ENCODE data around the gene NOXRED1.

DNA sequence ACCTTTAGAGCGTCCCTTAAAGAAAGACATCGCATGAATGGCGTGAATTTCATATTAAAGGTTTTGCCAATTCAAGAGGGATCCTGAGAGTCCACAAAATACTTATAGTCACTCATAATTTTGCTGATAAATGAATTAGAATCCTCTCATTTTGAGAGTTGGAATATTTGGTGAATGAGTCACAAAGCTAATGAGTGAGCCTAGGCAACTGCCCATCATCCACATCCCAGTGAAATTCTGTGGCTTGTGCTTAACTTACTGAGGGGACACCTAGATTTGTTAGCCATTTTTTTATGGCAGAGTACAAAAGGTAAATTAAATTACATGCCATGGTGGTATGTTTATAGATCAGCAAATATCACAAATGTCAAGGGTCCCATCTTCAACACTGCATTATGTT is 12.7 kb upstream of the NOXRED1 start:
- TF ChIP-seq, protein P1, sequence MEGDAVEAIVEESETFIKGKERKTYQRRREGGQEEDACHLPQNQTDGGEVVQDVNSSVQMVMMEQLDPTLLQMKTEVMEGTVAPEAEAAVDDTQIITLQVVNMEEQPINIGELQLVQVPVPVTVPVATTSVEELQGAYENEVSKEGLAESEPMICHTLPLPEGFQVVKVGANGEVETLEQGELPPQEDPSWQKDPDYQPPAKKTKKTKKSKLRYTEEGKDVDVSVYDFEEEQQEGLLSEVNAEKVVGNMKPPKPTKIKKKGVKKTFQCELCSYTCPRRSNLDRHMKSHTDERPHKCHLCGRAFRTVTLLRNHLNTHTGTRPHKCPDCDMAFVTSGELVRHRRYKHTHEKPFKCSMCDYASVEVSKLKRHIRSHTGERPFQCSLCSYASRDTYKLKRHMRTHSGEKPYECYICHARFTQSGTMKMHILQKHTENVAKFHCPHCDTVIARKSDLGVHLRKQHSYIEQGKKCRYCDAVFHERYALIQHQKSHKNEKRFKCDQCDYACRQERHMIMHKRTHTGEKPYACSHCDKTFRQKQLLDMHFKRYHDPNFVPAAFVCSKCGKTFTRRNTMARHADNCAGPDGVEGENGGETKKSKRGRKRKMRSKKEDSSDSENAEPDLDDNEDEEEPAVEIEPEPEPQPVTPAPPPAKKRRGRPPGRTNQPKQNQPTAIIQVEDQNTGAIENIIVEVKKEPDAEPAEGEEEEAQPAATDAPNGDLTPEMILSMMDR (conservative IDR thresholded peaks at IDR 0.05), result no peak
- TF ChIP-seq EZH2 (IDR thresholded peaks at IDR 0.05; ENCODE audit: low read depth), result no peak

All from PC-9 (cell line).